H1 (cell line): ENCODE results near the gene ATP5MC3. TPM values are rescaled to one million over a fixed set of nuclear protein-coding genes. Genes with fewer than 3 reads are reported as not detected.
A peak's percentile ranks its signal among the peaks of the same experiment; 100 is the strongest.

Experiments used
- CTCF ChIA-PET: fragments of 300-600 bp; sonication (Branson Sonifier 250); formaldehyde crosslinking; loops from one replicate; lab custom pipeline; 2021; ENCODE audit not compliant: partially characterized antibody; lab: Charles Lee
- POLR2A ChIA-PET: fragments of 300-600 bp; sonication (Branson Sonifier 250); formaldehyde crosslinking; loops from one replicate; lab custom pipeline; 2021; ENCODE audit warnings: inconsistent platforms; ENCODE audit not compliant: partially characterized antibody; lab: Charles Lee
- DNase-seq, 2 experiments: peaks; one replicate each; pipeline versions ENCODE4 v3.0.0 to v3.0.0-alpha.2; 2010 to 2022; ENCODE audit warnings: low spot score in 2 of 2, low read depth in 1 of 2, mixed read lengths in 1 of 2
- FAIRE-seq: peaks from 2 replicates; lab custom pipeline; 2011; peaks lifted over from hg19 to GRCh38; lab: Jason Lieb, UNC
- H2AFZ ChIP-seq: 2 replicates; pipeline ENCODE4 v1.8.1; 2012; ENCODE audit warnings: low read length, inconsistent platforms
- H2AK5ac ChIP-seq: 2 replicates; pipeline ENCODE4 v1.6.1; 2013; ENCODE audit warnings: low read depth, low read length
- H2BK120ac ChIP-seq: replicated peaks from 2 replicates; pipeline ENCODE3; 2013; ENCODE audit warnings: low read depth, low read length, inconsistent platforms
- H2BK12ac ChIP-seq: 2 replicates; pipeline ENCODE4 v1.6.1; 2013; ENCODE audit warnings: low read depth, low read length
- H2BK15ac ChIP-seq: 2 replicates; pipeline ENCODE4 v1.6.1; 2013; ENCODE audit warnings: low read length
- H2BK20ac ChIP-seq: 2 replicates; pipeline ENCODE4 v1.6.1; 2013; ENCODE audit warnings: low read length
- H2BK5ac ChIP-seq: 2 replicates; pipeline ENCODE4 v1.6.1; 2013; ENCODE audit warnings: low read depth, low read length
- H3K14ac ChIP-seq: 2 replicates; pipeline ENCODE4 v1.6.1; 2013; ENCODE audit warnings: inconsistent platforms; ENCODE audit not compliant: insufficient read length
- H3K18ac ChIP-seq: 2 replicates; pipeline ENCODE4 v1.6.1; 2013; ENCODE audit warnings: low read length; ENCODE audit errors: extremely low read depth
- H3K23ac ChIP-seq: 2 replicates; pipeline ENCODE4 v1.6.1; 2013; ENCODE audit warnings: inconsistent platforms; ENCODE audit not compliant: insufficient read length
- H3K23me2 ChIP-seq: 2 replicates; pipeline ENCODE4 v1.6.1; 2013; ENCODE audit warnings: low read depth, low read length
- H3K27ac ChIP-seq: 2 replicates; pipeline ENCODE4 v1.6.1; 2011; ENCODE audit warnings: low read depth, low read length, inconsistent platforms
- H3K27me3 ChIP-seq, 4 experiments: replicated peaks in 1 of 4; 1 replicate in 1 of 4; 2 replicates in 3 of 4; pipeline versions ENCODE4 v1.6.1 to v1.8.1; 2011 to 2013; ENCODE audit warnings: low read length in 3 of 4, mild to moderate bottlenecking in 3 of 4, inconsistent platforms in 2 of 4, mixed read lengths in 2 of 4, moderate library complexity in 1 of 4; ENCODE audit not compliant: control insufficient read depth in 3 of 4, insufficient read depth in 3 of 4; ENCODE audit errors: extremely low read depth in 1 of 4
- H3K36me3 ChIP-seq, 4 experiments: 2 replicates each; pipeline versions ENCODE4 v1.6.1 to v1.8.1; 2011 to 2013; ENCODE audit warnings: mild to moderate bottlenecking in 4 of 4, low read length in 3 of 4, moderate library complexity in 2 of 4, control low read depth in 1 of 4, inconsistent platforms in 1 of 4; ENCODE audit not compliant: insufficient read depth in 4 of 4, control insufficient read depth in 2 of 4
- H3K4ac ChIP-seq: replicated peaks from 2 replicates; pipeline ENCODE3; 2013; ENCODE audit warnings: low read length, low read depth, mixed read lengths, inconsistent platforms; ENCODE audit not compliant: insufficient read length
- H3K4me1 ChIP-seq, 4 experiments: replicated peaks in 1 of 4; 1 replicate in 1 of 4; 2 replicates in 3 of 4; pipeline versions ENCODE4 v1.6.1 to v1.8.1; 2011 to 2013; ENCODE audit warnings: low read length in 3 of 4, inconsistent platforms in 2 of 4, mixed read lengths in 1 of 4; ENCODE audit not compliant: insufficient read depth in 4 of 4, control insufficient read depth in 3 of 4
- H3K4me2 ChIP-seq, 2 experiments: 2 replicates each; pipeline versions ENCODE4 v1.6.1 to v1.8.1; 2011 to 2013; ENCODE audit warnings: low read depth in 2 of 2, low read length in 2 of 2, control low read depth in 1 of 2, inconsistent platforms in 1 of 2, mild to moderate bottlenecking in 1 of 2; ENCODE audit not compliant: insufficient read depth in 1 of 2
- H3K4me3 ChIP-seq, 4 experiments: fragments of 200-600, 300-600 bp in 1 of 4; sonication (generic), shearing (Covaris generic), sonication (Bioruptor Twin) in 1 of 4; 2 replicates each; pipeline versions ENCODE4 v1.5.1 to v1.8.1; 2011 to 2016; ENCODE audit warnings: low read length in 4 of 4, low read depth in 3 of 4, control low read depth in 2 of 4, inconsistent platforms in 2 of 4, mild to moderate bottlenecking in 2 of 4, mixed read lengths in 1 of 4, moderate library complexity in 1 of 4; ENCODE audit not compliant: insufficient read depth in 2 of 4; ENCODE audit errors: extremely low read depth in 1 of 4
- H3K56ac ChIP-seq: replicated peaks from 2 replicates; pipeline ENCODE3; 2013; ENCODE audit warnings: low read depth, mild to moderate bottlenecking, mixed read lengths, low read length, inconsistent platforms; ENCODE audit not compliant: insufficient read length
- H3K79me1 ChIP-seq: 2 replicates; pipeline ENCODE4 v1.6.1; 2013; ENCODE audit warnings: low read depth, low read length, control low read depth
- H3K79me2 ChIP-seq, 2 experiments: 2 replicates each; pipeline versions ENCODE4 v1.6.1 to v1.8.1; 2012 to 2013; ENCODE audit warnings: low read length in 2 of 2, mild to moderate bottlenecking in 2 of 2, inconsistent platforms in 1 of 2; ENCODE audit not compliant: insufficient read depth in 2 of 2, control insufficient read depth in 1 of 2
- H3K9ac ChIP-seq, 4 experiments: replicated peaks in 1 of 4; 1 replicate in 1 of 4; 2 replicates in 3 of 4; pipeline versions ENCODE4 v1.6.1 to v1.8.1; 2011 to 2013; ENCODE audit warnings: low read depth in 3 of 4, low read length in 3 of 4, control low read depth in 2 of 4, mild to moderate bottlenecking in 2 of 4, moderate library complexity in 2 of 4, inconsistent platforms in 1 of 4; ENCODE audit errors: extremely low read depth in 1 of 4
- H3K9me3 ChIP-seq, 2 experiments: 2 replicates each; pipeline versions ENCODE4 v1.6.1 to v1.8.1; 2012 to 2013; ENCODE audit warnings: mild to moderate bottlenecking in 2 of 2, moderate library complexity in 2 of 2, control low read depth in 1 of 2, inconsistent platforms in 1 of 2, low read depth in 1 of 2, low read length in 1 of 2, mixed read lengths in 1 of 2; ENCODE audit not compliant: insufficient read depth in 2 of 2
- H4K20me1 ChIP-seq, 2 experiments: replicated peaks in 1 of 2; 2 replicates each; pipeline versions ENCODE3 to v1.8.1; 2011 to 2013; ENCODE audit warnings: inconsistent platforms in 2 of 2, low read length in 2 of 2, mild to moderate bottlenecking in 1 of 2; ENCODE audit not compliant: insufficient read depth in 2 of 2, control insufficient read depth in 1 of 2
- H4K5ac ChIP-seq: 2 replicates; pipeline ENCODE4 v1.6.1; 2013; ENCODE audit warnings: low read length, low read depth, mixed read lengths, inconsistent platforms; ENCODE audit not compliant: insufficient read length
- H4K8ac ChIP-seq: 2 replicates; pipeline ENCODE4 v1.8.0; 2013; ENCODE audit warnings: mild to moderate bottlenecking, moderate library complexity, low read length, inconsistent platforms; ENCODE audit not compliant: insufficient read depth; ENCODE audit errors: extremely low read depth
- H4K91ac ChIP-seq: replicated peaks from 2 replicates; pipeline ENCODE3; 2013; ENCODE audit warnings: low read length, mixed read lengths, inconsistent platforms; ENCODE audit not compliant: insufficient read length
- CHD1 ChIP-seq: IDR thresholded peaks from 2 replicates; pipeline ENCODE4 v1.6.1; 2012; ENCODE audit warnings: low read depth, low read length, improper control_type of control experiment
- EZH2 ChIP-seq: fragments of 200-600 bp; sonication (generic); IDR thresholded peaks from 2 replicates; pipeline ENCODE4 v1.7.1; 2012; ENCODE audit warnings: low read depth, mild to moderate bottlenecking, moderate library complexity, low read length, inconsistent platforms; ENCODE audit not compliant: severe bottlenecking
- GTF2F1 ChIP-seq: IDR thresholded peaks from 2 replicates; pipeline ENCODE4 v1.6.1; 2012; ENCODE audit warnings: low read depth, low read length, improper control_type of control experiment, borderline replicate concordance
- HDAC2 ChIP-seq, 2 experiments: fragments of 300-600 bp in 1 of 2; sonication (generic) in 1 of 2; IDR thresholded peaks; 2 replicates each; pipeline ENCODE4 v1.6.1; 2011 to 2012; ENCODE audit warnings: low read depth in 2 of 2, low read length in 2 of 2, mild to moderate bottlenecking in 2 of 2, moderate library complexity in 2 of 2, borderline replicate concordance in 1 of 2, inconsistent platforms in 1 of 2
- HDAC6 ChIP-seq: IDR thresholded peaks from one replicate; pipeline ENCODE4 v1.7.1; 2012; ENCODE audit warnings: low read depth, mild to moderate bottlenecking, inconsistent platforms, low read length, moderate library complexity
- WGBS, 2 experiments: shearing (Covaris generic) in 1 of 2; methylation state at CpG; one replicate each; pipeline versions ENCODE4 v1.1.6 to v1.1.7; 2013 to 2015; ENCODE audit warnings: low lambda C conversion rate in 2 of 2, mixed read lengths in 2 of 2, inconsistent platforms in 1 of 2, low coverage in 1 of 2, missing lambda C conversion rate in 1 of 2; ENCODE audit not compliant: insufficient replicate concordance in 2 of 2, insufficient coverage in 1 of 2, insufficient read length in 1 of 2; ENCODE audit errors: extremely low coverage in 1 of 2, missing lambda C conversion rate in 1 of 2; 5-methylcytosine and 5-hydroxymethylcytosine counted together
- polyA plus RNA-seq, 7 experiments: library from polyadenylated mRNA; depleted of rRNA in 3 of 7; stranded (reverse) in 5 of 7; unstranded in 2 of 7; fragments of >200 nt in 5 of 7; fragments of 200-250 nt in 2 of 7; gene quantifications; 1 replicate in 5 of 7; 2 replicates in 1 of 7; 4 replicates in 1 of 7; pipeline versions ENCODE4 v1.2.1 to v1.2.3, GENCODE V29; 2011 to 2013; ENCODE audit warnings: missing spikeins in 2 of 7, mixed read lengths in 2 of 7
- total RNA-seq: library from RNA; stranded (reverse); fragmentation: NEBNext Ultra II Directional; extraction: Animal tissue kit (Norgen Biotek cat#: 25700); gene quantifications from 2 replicates; pipeline ENCODE4 v1.2.1, GENCODE V29; 2021

Gene ATP5MC3
- total and polyA plus RNA-seq, 2 of the 8 experiments (the other 6 are each of a cell fraction or from before 2014, with no cell fraction given) = 320 to 856 TPM

DNA sequence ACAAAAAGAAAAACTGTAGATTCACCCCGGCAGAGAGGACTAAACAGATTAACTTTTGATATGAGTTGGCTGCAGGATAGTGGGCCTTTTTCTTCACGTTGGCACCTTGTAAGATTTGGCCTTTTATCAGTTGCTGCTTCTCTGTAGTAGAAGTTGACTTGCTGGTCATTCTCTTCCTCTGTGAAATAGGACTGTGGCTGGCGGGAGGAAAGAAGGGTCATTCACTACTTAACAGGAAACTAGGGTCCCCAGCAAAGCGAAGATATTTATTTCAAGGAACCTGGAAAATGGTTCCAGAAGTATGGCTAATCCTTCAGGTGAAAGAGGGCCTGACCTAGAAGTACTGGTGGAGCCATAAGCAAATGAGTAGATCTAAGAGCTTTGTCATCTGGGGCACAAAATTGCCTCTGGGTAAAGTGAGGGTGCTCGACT lies 383 bp upstream of the ATP5MC3 start:
- Histone ChIP-seq H3K9ac (peak overlapping the region in 2 of 4 experiments; percentile 36 to 85; a peak in 2 of 7 replicates), H2BK15ac (no peak overlapping the region), H4K20me1 (peaks cover 0 to 3% of the 10 kb centered on the region in 2 experiments), H3K79me2 (peaks cover 0 to 21% of the 10 kb centered on the region in 2 experiments; a peak in 2 of 4 replicates), H2AFZ (peak overlapping the region; percentile 98), H2BK12ac (no peak overlapping the region), H3K4me2 (peak overlapping the region; percentile 89 to 90), H3K23me2 (no peaks in the 10 kb centered on the region), H3K14ac (no peak overlapping the region), H4K8ac (no peak overlapping the region), H3K27me3 (no peaks in the 10 kb centered on the region), H3K18ac (no peak overlapping the region), H2AK5ac (no peak overlapping the region), H4K91ac (peak overlapping the region; percentile 63), H2BK5ac (no peak overlapping the region), H3K4me3 (peak overlapping the region; percentile 14 to 98 (median 92); a peak in 6 of 8 replicates), H3K23ac (no peak overlapping the region), H2BK20ac (no peak overlapping the region), H3K4me1 (no peaks in the 10 kb centered on the region; a peak in 1 of 7 replicates), H3K56ac (no peak overlapping the region), H3K79me1 (peaks cover 2% of the 10 kb centered on the region; the same call in 1 of the 2 replicates), H3K27ac (peak overlapping the region; percentile 48; the same call in 1 of the 2 replicates), H2BK120ac (no peak overlapping the region), H4K5ac (peak overlapping the region; percentile 53), H3K36me3 (peaks cover 8 to 32% (median 22%) of the 10 kb centered on the region in 4 experiments), H3K4ac (no peak overlapping the region), H3K9me3 (no peaks in the 10 kb centered on the region)
- FAIRE-seq (no peak), DNase-seq (no peak)
- TF ChIP-seq HDAC2 (IDR thresholded peaks at IDR 0.05; ENCODE audit: borderline replicate concordance in 1 of 2, low read depth in 2 of 2, low read length in 2 of 2) = no peak
- no peak for TF ChIP-seq CHD1
- no peak for TF ChIP-seq EZH2
- no peak for TF ChIP-seq HDAC6
- TF ChIP-seq GTF2F1 = no peak
- WGBS, 2 experiments = 51% methylated on average over 5 of the region's 5 CpGs; no CpG with 5 or more reads in 1 of the 2 experiments
- ChIA-PET CTCF (interaction anchor here (1.2 to 1.5 kb wide), 2 partner anchors 9 to 46 kb away, joined by 3 read pairs; no protein-coding TSS in a partner anchor), POLR2A (interaction anchor here (0.7 kb wide), 1 partner anchor 80 kb away, joined by 3 read pairs; no protein-coding TSS in a partner anchor)
